ENCODE measurements around the gene NALCN.

DNA sequence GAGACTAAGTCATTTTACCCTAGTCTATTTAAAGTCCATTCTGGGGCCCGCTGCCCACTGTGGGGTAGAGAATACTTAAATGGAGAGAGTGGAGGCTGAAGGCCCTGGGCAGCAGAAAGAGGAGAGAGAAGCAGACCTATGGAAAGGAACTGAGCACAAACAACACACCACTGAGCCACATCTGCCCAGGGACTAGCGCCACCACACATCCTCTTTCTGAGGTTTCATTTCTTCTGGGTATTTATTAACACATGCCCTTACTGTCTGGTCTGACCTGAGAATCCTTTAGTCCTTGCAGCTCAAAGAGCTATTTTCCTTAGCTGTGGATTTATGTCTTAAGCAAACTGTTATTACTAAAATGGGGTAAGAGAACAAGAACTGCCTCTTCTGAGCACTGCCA, 154.0 kb downstream of the NALCN start:
- no peak for TF ChIP-seq POLR2A (IDR thresholded peaks at IDR 0.05; ENCODE audit: low read length)
- no peak for TF ChIP-seq GATA1 (IDR thresholded peaks at IDR 0.05; ENCODE audit: low read depth, low read length)
